ENCODE measurements around the gene CHD9. TPM values are rescaled to one million over a fixed set of nuclear protein-coding genes. Genes with fewer than 3 reads are reported as not detected.
A peak's percentile ranks its signal among the peaks of the same experiment; 100 is the strongest.
"Not testable (repeated sequence)": the region's sequence is repeated elsewhere in the genome, so short reads cannot be mapped to it uniquely, and the experiment has no call there.

Gene CHD9
- total RNA-seq, 4 donors from 2014 or later, result 29.0 to 68.5 (median 37.3) TPM

- 77 to 78% methylated on average over 3 of the region's 3 CpGs for WGBS, 2 donors
- Histone ChIP-seq H3K4me3 (no peak overlapping the region), H3K27ac (no peak overlapping the region), H3K9me3 (no peaks in the 10 kb centered on the region), H3K4me1 (peaks cover 0 to 66% (median 7%) of the 10 kb centered on the region in 3 donors), H3K36me3 (no peaks in the 10 kb centered on the region), H3K27me3 (no peaks in the 10 kb centered on the region)
- TF ChIP-seq CTCF (IDR thresholded peaks at IDR 0.05) (no peak), POLR2A (IDR thresholded peaks at IDR 0.05) (no peak)
- intact Hi-C loops (cut with DNase I), result no loop called here
- DNase-seq, result no peak
Measured at GRCh38 chr16:53035176-53035942, 19.4 kb upstream of the CHD9 start.

- H3K27ac ChIP-seq, result peak overlapping the region in 2 of 4 donors; percentile 22 to 42
Measured at GRCh38 chr16:53036066-53036465, 18.7 kb upstream of the CHD9 start.

GRCh38 chr16:53036711-53037110 is 18.1 kb upstream of the CHD9 start:
- H3K4me3 ChIP-seq; H3K27me3 ChIP-seq; H3K36me3 ChIP-seq; H3K9me3 ChIP-seq; DNase-seq; intact Hi-C loops (cut with DNase I): not testable (repeated sequence)
- 34 to 53% methylated on average over 6 of the region's 6 CpGs for WGBS, 2 donors
- H3K27ac ChIP-seq, result peak overlapping the region in 2 of 4 donors; percentile 22 to 42
- peaks cover 6 to 70% (median 18%) of the 10 kb centered on the region in 3 donors for H3K4me1 ChIP-seq

More at GRCh38 chr16:53036066-53036465, 18.7 kb upstream of the CHD9 start:
- H3K4me3 ChIP-seq, result no peak overlapping the region
- 86 to 88% methylated on average over 6 of the region's 6 CpGs for WGBS, 2 donors
- DNase-seq, result no peak
- intact Hi-C loops (cut with DNase I), result no loop called here
- H3K27me3 ChIP-seq, result no peaks in the 10 kb centered on the region
- no peaks in the 10 kb centered on the region for H3K36me3 ChIP-seq
- TF ChIP-seq CTCF (IDR thresholded peaks at IDR 0.05) (no peak), POLR2A (IDR thresholded peaks at IDR 0.05) (no peak)
- peaks cover 0 to 70% (median 11%) of the 10 kb centered on the region in 3 donors for H3K4me1 ChIP-seq
- no peaks in the 10 kb centered on the region for H3K9me3 ChIP-seq

- DNase-seq, result no peak
- Histone ChIP-seq H3K4me3 (no peak overlapping the region), H3K9me3 (no peaks in the 10 kb centered on the region), H3K27me3 (no peaks in the 10 kb centered on the region), H3K4me1 (peaks cover 28 to 91% (median 43%) of the 10 kb centered on the region in 3 donors), H3K27ac (peak overlapping the region; percentile 84 to 94 (median 90)), H3K36me3 (no peaks in the 10 kb centered on the region)
- WGBS, 2 donors, result 74 to 83% methylated on average over 1 of the region's 1 CpG
- TF ChIP-seq CTCF (IDR thresholded peaks at IDR 0.05) (no peak), POLR2A (IDR thresholded peaks at IDR 0.05) (no peak)
- intact Hi-C loops (cut with DNase I), result no loop called here
Measured at GRCh38 chr16:53040788-53041187, 14.0 kb upstream of the CHD9 start.

GRCh38 chr16:53041320-53042051 is 13.3 kb upstream of the CHD9 start:
- H3K4me1 ChIP-seq, result peaks cover 31 to 92% (median 43%) of the 10 kb centered on the region in 3 donors
- peak overlapping the region in 3 of 4 donors; percentile 38 to 52 (median 39) for H3K4me3 ChIP-seq
- H3K36me3 ChIP-seq, result no peaks in the 10 kb centered on the region
- TF ChIP-seq POLR2A (IDR thresholded peaks at IDR 0.05) (peak in 1 of 4 donors; percentile 42), CTCF (IDR thresholded peaks at IDR 0.05) (no peak)
- no peak for DNase-seq
- peak overlapping the region; percentile 84 to 94 (median 90) for H3K27ac ChIP-seq
- WGBS, 2 donors, result 23 to 36% methylated on average over 4 of the region's 4 CpGs
- no peaks in the 10 kb centered on the region for H3K9me3 ChIP-seq
- intact Hi-C loops (cut with DNase I), result no loop called here
- no peaks in the 10 kb centered on the region for H3K27me3 ChIP-seq
